ENCODE data around the gene HOXA2.
A peak's percentile ranks its signal among the peaks of the same experiment; 100 is the strongest.

HOXA2 gene

GRCh38 chr7:27111042-27111750, 8.7 kb upstream of the HOXA2 start:
- FAIRE-seq: no peak

- peak; percentile 78 for FAIRE-seq
These were observed 7.9 kb upstream of the HOXA2 start for GRCh38 chr7:27110186-27111031.

- FAIRE-seq: no peak
These were observed 7.1 kb upstream of the HOXA2 start for GRCh38 chr7:27109466-27110185.

- peak; percentile 51 for FAIRE-seq
These were observed 6.1 kb upstream of the HOXA2 start for GRCh38 chr7:27108390-27109127.

GRCh38 chr7:27107391-27108381, 5.2 kb upstream of the HOXA2 start:
- no peak for FAIRE-seq

- peak; percentile 80 for FAIRE-seq
These were observed 4.4 kb upstream of the HOXA2 start for GRCh38 chr7:27106901-27107240.

- FAIRE-seq: peak; percentile 85
These were observed 3.9 kb upstream of the HOXA2 start for GRCh38 chr7:27106181-27106900.

GRCh38 chr7:27105301-27106031, 3.0 kb upstream of the HOXA2 start:
- FAIRE-seq: no peak

GRCh38 chr7:27104341-27105058, 2.0 kb upstream of the HOXA2 start:
- peak; percentile 89 for FAIRE-seq

- FAIRE-seq: no peak
These were observed 1.2 kb upstream of the HOXA2 start for GRCh38 chr7:27103489-27104226.

- no peak for FAIRE-seq
These were observed 414 bp downstream of the HOXA2 start for GRCh38 chr7:27101957-27102580.

GRCh38 chr7:27101171-27101956, 1.1 kb downstream of the HOXA2 start:
- peak; percentile 70 for FAIRE-seq

GRCh38 chr7:27100694-27101170, 1.8 kb downstream of the HOXA2 start:
- FAIRE-seq: no peak

- FAIRE-seq: peak; percentile 83
These were observed 2.8 kb downstream of the HOXA2 start for GRCh38 chr7:27099453-27100370.

GRCh38 chr7:27098578-27099451, 3.7 kb downstream of the HOXA2 start:
- FAIRE-seq: peak; percentile 89

All from G401.6 (cell line).